HepG2 (cell line): ENCODE results near the gene SRP68. TPM values are rescaled to one million over a fixed set of nuclear protein-coding genes. Genes with fewer than 3 reads are reported as not detected.

Source experiments
- ARID5B ChIP-seq: IDR thresholded peaks from 2 replicates; pipeline ENCODE4 v1.4.0; 2020; ENCODE audit warnings: mild to moderate bottlenecking, missing genetic modification reagents
- CENPT ChIP-seq: sonication (generic); formaldehyde crosslinking; IDR thresholded peaks from 2 replicates; pipeline ENCODE4 v1.8.0; 2022; ENCODE audit warnings: low read depth, mild to moderate bottlenecking, moderate library complexity, missing genetic modification reagents
- CENPX ChIP-seq: sonication (generic); formaldehyde crosslinking; IDR thresholded peaks from 2 replicates; pipeline ENCODE4 v1.9.0; 2021; ENCODE audit warnings: mild to moderate bottlenecking, missing genetic modification reagents, moderate library complexity
- ETS1 ChIP-seq: sonication (generic); formaldehyde crosslinking; IDR thresholded peaks from 2 replicates; pipeline ENCODE4 v1.4.0; 2020; ENCODE audit warnings: missing genetic modification reagents
- GABPB1 ChIP-seq: IDR thresholded peaks from 2 replicates; pipeline ENCODE4 v1.6.1; 2016; ENCODE audit warnings: mild to moderate bottlenecking, missing genetic modification reagents, moderate library complexity, missing compliant biosample characterization
- MAFF ChIP-seq: IDR thresholded peaks from 2 replicates; pipeline ENCODE4 v1.6.1; 2011; ENCODE audit warnings: low read depth, low read length, improper control_type of control experiment
- NFYB ChIP-seq: sonication (generic); formaldehyde crosslinking; IDR thresholded peaks from 2 replicates; pipeline ENCODE4 v1.4.0; 2020; ENCODE audit warnings: missing genetic modification reagents
- POLR2G ChIP-seq: fragments of 200-400 bp; formaldehyde crosslinking; IDR thresholded peaks from 2 replicates; pipeline ENCODE4 v1.6.1; 2018; ENCODE audit warnings: mild to moderate bottlenecking, low read depth, low read length, moderate library complexity
- PRPF4 ChIP-seq: fragments of 200-400 bp; formaldehyde crosslinking; IDR thresholded peaks from 2 replicates; pipeline ENCODE4 v1.6.1; 2016; ENCODE audit warnings: low read length, low read depth; ENCODE audit not compliant: poor library complexity, severe bottlenecking
- RBAK ChIP-seq: sonication (generic); formaldehyde crosslinking; IDR thresholded peaks from 2 replicates; pipeline ENCODE4 v1.5.1; 2020; ENCODE audit warnings: mild to moderate bottlenecking, missing genetic modification reagents
- SKI ChIP-seq: fragments of 450-650 bp; IDR thresholded peaks from one replicate; pipeline ENCODE4 v1.6.1; 2018; ENCODE audit warnings: mild to moderate bottlenecking; ENCODE audit not compliant: partially characterized antibody
- SMARCC2 ChIP-seq: fragments of 450-650 bp; IDR thresholded peaks from 2 replicates; pipeline ENCODE4 v1.6.1; 2017; ENCODE audit warnings: antibody characterized with exemption, mild to moderate bottlenecking
- TCF12 ChIP-seq, 2 experiments: fragments of 450-650 bp in 1 of 2; sonication (generic) in 1 of 2; formaldehyde crosslinking in 1 of 2; IDR thresholded peaks; 2 replicates each; pipeline versions ENCODE4 v1.6.1 to v1.8.0; 2017 to 2022; ENCODE audit warnings: antibody characterized with exemption in 1 of 2, mild to moderate bottlenecking in 1 of 2, missing genetic modification reagents in 1 of 2, moderate library complexity in 1 of 2
- ZBTB25 ChIP-seq: IDR thresholded peaks from 2 replicates; pipeline ENCODE4 v1.6.1; 2018; ENCODE audit warnings: missing genetic modification reagents
- ZBTB7B ChIP-seq: sonication (generic); formaldehyde crosslinking; IDR thresholded peaks from 2 replicates; pipeline ENCODE4 v1.4.0; 2020; ENCODE audit warnings: missing genetic modification reagents
- ZNF18 ChIP-seq: sonication (generic); formaldehyde crosslinking; IDR thresholded peaks from 2 replicates; pipeline ENCODE4 v1.8.0; 2022; ENCODE audit warnings: mild to moderate bottlenecking, missing genetic modification reagents; ENCODE audit not compliant: insufficient replicate concordance
- ZNF224 ChIP-seq: sonication (generic); formaldehyde crosslinking; IDR thresholded peaks from 2 replicates; pipeline ENCODE4 v1.5.0; 2020; ENCODE audit warnings: mild to moderate bottlenecking, missing genetic modification reagents
- ZNF75D ChIP-seq: sonication (generic); formaldehyde crosslinking; IDR thresholded peaks from 2 replicates; pipeline ENCODE4 v1.8.1; 2023; ENCODE audit warnings: missing genetic modification reagents, mild to moderate bottlenecking, borderline replicate concordance
- polyA plus RNA-seq, 8 experiments: library from polyadenylated mRNA; depleted of rRNA in 3 of 8; stranded (reverse) in 7 of 8; unstranded in 1 of 8; fragments of >200 nt; fragmentation: Illumina TruSeq in 4 of 8; extraction: Trizol in 4 of 8; gene quantifications; 2 replicates each; pipeline versions ENCODE4 v1.2.1 to v1.2.3, GENCODE V29; 2011 to 2016; ENCODE audit warnings: low read depth in 4 of 8, missing spikeins in 1 of 8, mixed read lengths in 1 of 8; ENCODE audit not compliant: insufficient read depth in 1 of 8
- total RNA-seq, 5 experiments: library from RNA; depleted of rRNA; stranded (reverse); fragments of >200 nt; fragmentation: Illumina TruSeq; extraction: Trizol; gene quantifications; 2 replicates each; pipeline ENCODE4 v1.2.3, GENCODE V29; 2016; ENCODE audit warnings: low read depth in 1 of 5
- TF ChIP-seq, protein P1 (sequence below): sonication (generic); formaldehyde crosslinking; conservative IDR thresholded peaks from 2 replicates; pipeline ENCODE4 v1.4.0; 2020; ENCODE audit warnings: missing genetic modification reagents

SRP68 gene
- total and polyA plus RNA-seq, 2 of the 13 experiments (the other 11 are each of a cell fraction or from before 2014, with no cell fraction given) = 39.8 to 74.3 TPM

DNA sequence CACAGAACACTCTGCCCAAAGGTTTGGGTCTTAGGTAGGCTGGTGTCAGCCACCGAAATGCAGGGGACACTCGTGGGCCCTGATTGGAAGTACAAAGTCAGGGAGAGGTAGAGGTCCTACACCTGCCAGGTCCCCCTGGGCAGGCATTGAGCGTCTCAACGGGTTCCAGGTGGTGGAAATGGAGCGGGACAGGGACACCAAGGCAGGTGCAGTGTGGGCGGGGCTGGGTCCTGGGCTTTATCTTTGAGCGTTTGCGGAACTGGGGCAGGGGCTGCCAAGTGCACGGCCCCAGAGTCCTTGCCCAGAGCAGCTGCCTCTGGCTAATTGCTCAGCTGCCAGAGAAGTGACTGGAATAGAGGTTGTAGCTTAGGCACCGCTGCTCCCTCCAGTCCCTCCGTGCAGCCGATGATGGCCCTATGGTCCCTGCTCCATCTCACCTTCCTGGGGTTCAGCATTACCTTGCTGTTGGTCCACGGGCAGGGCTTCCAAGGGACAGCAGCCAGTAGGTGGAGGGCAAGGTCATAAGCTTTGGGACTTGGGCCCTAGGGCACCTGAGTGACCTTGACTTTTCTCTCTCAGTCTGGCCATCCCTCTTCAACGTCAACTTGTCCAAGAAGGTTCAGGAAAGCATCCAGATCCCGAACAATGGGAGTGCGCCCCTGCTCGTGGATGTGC lies 6.7 kb upstream of the SRP68 start, which contains the start of gene ZACN (continued):
- TF ChIP-seq ZNF75D = no peak
- TF ChIP-seq ARID5B (CRISPR knock-in tag) = no peak
- TF ChIP-seq RBAK (CRISPR knock-in tag) = no peak
- 0 out of 2 replicates have a peak, but pooled peaks have one; percentile 10 for TF ChIP-seq CENPT (CRISPR knock-in tag)
- no peak for TF ChIP-seq MAFF
- no peak for TF ChIP-seq POLR2G
- no peak for TF ChIP-seq PRPF4
- no peak for TF ChIP-seq SKI
- no peak for TF ChIP-seq ZBTB25 (CRISPR knock-in tag)
- TF ChIP-seq, protein P1, sequence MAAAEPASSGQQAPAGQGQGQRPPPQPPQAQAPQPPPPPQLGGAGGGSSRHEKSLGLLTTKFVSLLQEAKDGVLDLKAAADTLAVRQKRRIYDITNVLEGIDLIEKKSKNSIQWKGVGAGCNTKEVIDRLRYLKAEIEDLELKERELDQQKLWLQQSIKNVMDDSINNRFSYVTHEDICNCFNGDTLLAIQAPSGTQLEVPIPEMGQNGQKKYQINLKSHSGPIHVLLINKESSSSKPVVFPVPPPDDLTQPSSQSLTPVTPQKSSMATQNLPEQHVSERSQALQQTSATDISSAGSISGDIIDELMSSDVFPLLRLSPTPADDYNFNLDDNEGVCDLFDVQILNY (CRISPR knock-in tag) = no peak
- TF ChIP-seq GABPB1 (CRISPR knock-in tag) = no peak; the same call in 1 of the 2 replicates
- no peak for TF ChIP-seq CENPX (CRISPR knock-in tag)
- no peak for TF ChIP-seq ZNF18 (CRISPR knock-in tag)
- no peak for TF ChIP-seq NFYB (CRISPR knock-in tag)
- no peak for TF ChIP-seq SMARCC2
- no peak for TF ChIP-seq ZNF224 (CRISPR knock-in tag)
- no peak for TF ChIP-seq ZBTB7B (CRISPR knock-in tag)
- no peak for TF ChIP-seq ETS1 (CRISPR knock-in tag)
- no peak for TF ChIP-seq TCF12 (IDR thresholded peaks at IDR 0.05)
- 0 out of 2 replicates have a peak, but pooled peaks have one; percentile 26 for TF ChIP-seq TCF12 (CRISPR knock-in tag; IDR thresholded peaks at IDR 0.05)
